ENCODE results near the gene MSLN. TPM values are rescaled to one million over a fixed set of nuclear protein-coding genes. Genes with fewer than 3 reads are reported as not detected.

The MSLN gene
- total RNA-seq, 1 donor = under 0.01 TPM

DNA sequence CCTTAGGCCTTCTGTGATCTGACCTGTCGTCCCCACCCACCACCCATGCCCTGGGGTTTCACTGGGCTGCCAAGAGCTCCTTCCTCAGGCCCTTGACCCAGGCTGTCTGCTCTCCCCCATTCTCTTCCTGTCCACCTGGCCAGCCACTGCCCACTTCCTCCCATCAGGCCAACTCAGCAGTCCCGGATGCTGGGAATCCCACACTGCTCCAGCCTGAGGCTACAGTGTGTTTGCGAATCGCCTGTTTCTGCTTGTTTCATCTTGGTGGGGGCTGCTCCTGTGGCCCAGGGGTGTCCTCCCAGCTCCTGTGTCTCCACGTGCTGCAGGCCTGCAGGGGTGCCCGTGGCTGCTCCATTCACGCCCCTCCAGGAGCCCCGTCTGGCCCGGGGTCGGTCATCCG lies 46.5 kb upstream of the MSLN start:
- peaks cover 7% of the 10 kb centered on the region for H4K20me1 ChIP-seq (ENCODE audit: insufficient read depth, low read length)
- no peak overlapping the region for H2AFZ ChIP-seq (ENCODE audit: low read length)
- no peaks in the 10 kb centered on the region for H3K9me3 ChIP-seq (ENCODE audit: low read depth, low read length)
- H3K4me3 ChIP-seq (ENCODE audit: insufficient read depth, low read length) = no peak overlapping the region
- H3K27ac ChIP-seq (ENCODE audit: low read depth, low read length) = no peak overlapping the region
- peaks cover 12% of the 10 kb centered on the region for H3K27me3 ChIP-seq (ENCODE audit: insufficient read depth, low read length)
- no peak for TF ChIP-seq CTCF (IDR thresholded peaks at IDR 0.05; ENCODE audit: extremely low read depth, low read depth, low read length)
- peaks cover 18% of the 10 kb centered on the region for H3K4me1 ChIP-seq (ENCODE audit: insufficient read depth, low read length)
- H3K4me2 ChIP-seq (ENCODE audit: insufficient read depth, low read length) = no peak overlapping the region
- peaks cover 6% of the 10 kb centered on the region for H3K79me2 ChIP-seq (ENCODE audit: insufficient read depth, low read length)
- no peak for DNase-seq (ENCODE audit: insufficient read length, low spot score, missing footprints)
- H3K36me3 ChIP-seq (ENCODE audit: insufficient read depth, low read length) = no peaks in the 10 kb centered on the region

- Histone ChIP-seq H3K27ac (ENCODE audit: low read depth, low read length) (no peak within 1 kb of the TSS), H3K4me3 (ENCODE audit: insufficient read depth, low read length) (peak within 1 kb of the TSS; percentile 73), H3K36me3 (ENCODE audit: insufficient read depth, low read length) (no peaks in the 10 kb centered on the region), H3K27me3 (ENCODE audit: insufficient read depth, low read length) (peaks cover 7% of the 10 kb centered on the region), H3K79me2 (ENCODE audit: insufficient read depth, low read length) (peaks cover 6% of the 10 kb centered on the region), H4K20me1 (ENCODE audit: insufficient read depth, low read length) (peaks cover 7% of the 10 kb centered on the region), H3K9me3 (ENCODE audit: low read depth, low read length) (no peaks in the 10 kb centered on the region), H2AFZ (ENCODE audit: low read length) (peak within 1 kb of the TSS; percentile 72), H3K4me1 (ENCODE audit: insufficient read depth, low read length) (peaks cover 16% of the 10 kb centered on the region), H3K4me2 (ENCODE audit: insufficient read depth, low read length) (peak within 1 kb of the TSS; percentile 80)
- no peak for TF ChIP-seq CTCF (IDR thresholded peaks at IDR 0.05; ENCODE audit: extremely low read depth, low read depth, low read length)
- peak; percentile 100 for DNase-seq (ENCODE audit: insufficient read length, low spot score, missing footprints)
Observed at GRCh38 chr16:714558-715476, 45.7 kb upstream of the MSLN start, which contains the start of gene METRN. Gene METRN (plus strand): TSS chr16:715118. CDS start chr16:715290, 172 bp downstream.

- H3K4me2 ChIP-seq (ENCODE audit: insufficient read depth, low read length) = peak overlapping the region; percentile 80
- TF ChIP-seq CTCF (IDR thresholded peaks at IDR 0.05; ENCODE audit: extremely low read depth, low read depth, low read length) = no peak
- H2AFZ ChIP-seq (ENCODE audit: low read length) = peak overlapping the region; percentile 72
- peak overlapping the region; percentile 73 for H3K4me3 ChIP-seq (ENCODE audit: insufficient read depth, low read length)
- peaks cover 5% of the 10 kb centered on the region for H4K20me1 ChIP-seq (ENCODE audit: insufficient read depth, low read length)
- H3K79me2 ChIP-seq (ENCODE audit: insufficient read depth, low read length) = peaks cover 6% of the 10 kb centered on the region
- peaks cover 20% of the 10 kb centered on the region for H3K4me1 ChIP-seq (ENCODE audit: insufficient read depth, low read length)
- no peaks in the 10 kb centered on the region for H3K9me3 ChIP-seq (ENCODE audit: low read depth, low read length)
- H3K27me3 ChIP-seq (ENCODE audit: insufficient read depth, low read length) = peaks cover 3% of the 10 kb centered on the region
- DNase-seq (ENCODE audit: insufficient read length, low spot score, missing footprints) = peak; percentile 94
- H3K27ac ChIP-seq (ENCODE audit: low read depth, low read length) = no peak overlapping the region
- H3K36me3 ChIP-seq (ENCODE audit: insufficient read depth, low read length) = no peaks in the 10 kb centered on the region
Observed at GRCh38 chr16:715477-716199, 44.9 kb upstream of the MSLN start.

DNA sequence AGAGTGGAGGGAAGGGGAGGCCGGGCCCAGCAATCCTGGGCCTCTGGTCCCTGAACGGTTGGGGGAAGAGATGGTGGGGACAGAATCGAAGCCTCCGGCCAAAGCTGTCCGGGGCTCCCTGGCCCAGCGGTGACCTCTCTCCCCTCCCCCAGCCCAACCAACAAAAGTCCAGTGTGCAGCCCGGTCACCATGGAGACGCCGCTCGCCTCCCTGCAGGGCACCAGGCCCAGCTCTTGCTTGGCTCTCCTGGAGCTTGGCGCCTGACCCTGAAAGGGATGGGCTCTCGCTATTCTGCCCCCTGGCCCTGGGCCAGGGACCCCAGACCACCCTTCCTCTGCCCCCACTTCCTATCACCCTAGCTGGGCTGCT lies 44.4 kb upstream of the MSLN start:
- Histone ChIP-seq H2AFZ (ENCODE audit: low read length) (peak overlapping the region; percentile 72), H3K27me3 (ENCODE audit: insufficient read depth, low read length) (no peaks in the 10 kb centered on the region), H3K4me3 (ENCODE audit: insufficient read depth, low read length) (peak overlapping the region; percentile 73), H3K4me1 (ENCODE audit: insufficient read depth, low read length) (peaks cover 20% of the 10 kb centered on the region), H3K4me2 (ENCODE audit: insufficient read depth, low read length) (peak overlapping the region; percentile 80), H3K9me3 (ENCODE audit: low read depth, low read length) (no peaks in the 10 kb centered on the region), H3K27ac (ENCODE audit: low read depth, low read length) (no peak overlapping the region), H4K20me1 (ENCODE audit: insufficient read depth, low read length) (peaks cover 5% of the 10 kb centered on the region), H3K79me2 (ENCODE audit: insufficient read depth, low read length) (peaks cover 6% of the 10 kb centered on the region), H3K36me3 (ENCODE audit: insufficient read depth, low read length) (no peaks in the 10 kb centered on the region)
- TF ChIP-seq CTCF (IDR thresholded peaks at IDR 0.05; ENCODE audit: extremely low read depth, low read depth, low read length) = no peak
- DNase-seq (ENCODE audit: insufficient read length, low spot score, missing footprints) = peak; percentile 98

Measured in osteoblast (primary cell).